Activated CD4-positive, alpha-beta T cell treated with anti-CD3 and anti-CD28 coated beads, Interleukin-2, Interleukin-6, amounts not matched to agents 100 ng/mL and 50 ng/mL, durations not matched to agents 16 hours and 8 hours (primary cell): ENCODE data around the gene MRPL21.
"Not testable (repeated sequence)": the region's sequence is repeated elsewhere in the genome, so short reads cannot be mapped to it uniquely, and the experiment has no call there.

Experiments used
- DNase-seq: peaks from one replicate; pipeline ENCODE4 v3.0.0-alpha.2; 2020

The MRPL21 gene

DNA sequence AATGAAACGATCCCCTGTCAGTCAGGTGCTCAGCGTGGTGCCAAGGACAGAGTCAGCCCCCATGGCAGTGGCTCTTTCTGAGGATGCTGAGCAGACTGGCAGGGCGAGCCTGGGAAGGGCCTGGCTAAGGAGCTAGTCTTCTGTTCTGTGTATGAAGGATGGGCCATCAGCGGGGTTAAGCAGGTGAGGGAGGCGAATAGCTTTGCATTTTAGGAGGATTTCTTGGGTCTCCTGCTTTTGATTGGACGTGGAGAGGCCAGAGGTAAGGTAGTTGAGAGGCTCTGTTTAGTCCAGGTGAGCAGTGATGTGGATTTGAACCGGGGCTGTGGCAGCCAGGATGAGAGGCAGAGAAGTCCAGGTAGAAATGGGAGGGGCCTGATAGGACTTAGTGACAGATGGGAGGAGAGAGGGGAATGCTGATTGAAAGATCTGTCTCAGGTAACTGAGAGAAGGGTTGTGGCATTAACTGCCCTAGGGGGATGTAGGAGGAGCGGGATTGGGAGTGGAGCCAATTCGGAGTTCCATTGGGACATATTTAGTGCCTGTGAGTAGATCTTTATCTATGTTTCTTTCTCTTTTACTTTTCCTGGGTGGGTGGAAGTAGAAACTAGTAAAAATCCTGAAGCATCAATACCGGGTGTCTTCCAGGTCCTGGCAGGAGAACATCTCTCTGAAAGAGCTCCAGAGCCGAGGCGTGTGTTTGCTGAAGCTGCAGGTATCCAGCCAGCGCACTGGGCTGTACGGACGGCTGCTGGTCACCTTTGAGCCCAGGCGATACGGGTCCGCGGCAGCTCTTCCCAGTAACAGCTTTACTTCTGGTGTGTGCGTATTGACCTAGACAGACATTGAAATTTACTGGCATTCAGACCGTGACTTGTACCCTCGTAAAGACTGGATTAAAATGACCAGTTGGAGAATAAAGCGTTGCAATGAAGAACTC, 2.1 kb upstream of the MRPL21 start:
- DNase-seq, result no peak

DNA sequence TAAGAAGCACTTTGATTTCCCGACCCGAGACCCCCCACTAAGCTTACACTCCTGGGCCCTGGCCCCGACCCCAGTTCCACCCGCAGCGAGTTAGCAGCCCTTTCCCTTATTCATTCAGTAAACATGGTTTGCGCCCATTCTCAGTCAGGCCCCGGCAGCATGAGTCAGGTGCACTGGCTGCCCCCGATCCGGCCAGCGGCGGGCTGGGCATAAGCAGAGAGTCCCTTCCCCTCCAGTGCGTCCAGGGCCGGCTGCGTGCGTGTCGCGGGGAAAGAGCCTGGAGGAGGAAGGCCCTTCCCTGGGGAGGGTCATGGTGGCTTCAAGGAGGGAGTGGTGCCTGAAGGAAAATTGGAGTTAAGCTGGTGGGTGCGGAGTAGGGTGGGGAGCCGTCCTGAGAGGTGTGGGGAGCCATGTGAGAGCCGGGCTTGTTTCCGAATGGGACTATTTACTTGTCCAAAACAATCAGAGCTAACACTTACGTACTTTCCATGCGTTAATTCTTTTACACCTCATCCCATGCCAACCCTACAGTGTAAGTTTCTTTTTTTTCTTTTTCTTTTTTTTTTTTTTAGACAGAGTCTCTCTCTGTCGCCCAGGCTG, 716 bp upstream of the MRPL21 start:
- DNase-seq, result peak; percentile 24

DNA sequence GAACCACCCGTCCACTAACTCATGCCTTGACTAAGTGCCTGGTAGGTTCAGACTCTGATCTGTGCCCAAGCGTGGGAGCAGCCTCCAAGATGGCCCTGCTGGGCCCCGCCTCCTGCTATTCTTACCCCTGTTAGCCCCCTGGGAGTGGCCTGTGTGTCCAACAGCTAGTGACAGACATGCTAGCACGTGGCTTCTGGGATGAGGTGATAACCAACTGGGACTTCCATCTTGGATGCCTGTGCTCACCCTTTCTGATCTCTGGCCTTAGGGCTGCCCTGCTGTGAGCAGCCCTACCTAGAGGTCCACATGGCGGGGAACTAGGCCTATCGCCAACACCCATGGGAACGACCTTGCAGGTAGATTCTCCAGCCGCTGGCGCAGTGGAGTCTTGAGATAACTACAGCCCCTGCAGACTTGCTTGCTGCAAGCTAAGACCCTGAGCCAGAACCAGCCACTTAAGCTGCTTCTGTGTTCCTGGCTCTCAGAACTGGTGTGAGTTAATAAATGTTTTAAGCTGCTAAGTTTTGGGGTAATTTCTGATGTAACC, 2.7 kb downstream of the MRPL21 start:
- DNase-seq, result no peak

DNA sequence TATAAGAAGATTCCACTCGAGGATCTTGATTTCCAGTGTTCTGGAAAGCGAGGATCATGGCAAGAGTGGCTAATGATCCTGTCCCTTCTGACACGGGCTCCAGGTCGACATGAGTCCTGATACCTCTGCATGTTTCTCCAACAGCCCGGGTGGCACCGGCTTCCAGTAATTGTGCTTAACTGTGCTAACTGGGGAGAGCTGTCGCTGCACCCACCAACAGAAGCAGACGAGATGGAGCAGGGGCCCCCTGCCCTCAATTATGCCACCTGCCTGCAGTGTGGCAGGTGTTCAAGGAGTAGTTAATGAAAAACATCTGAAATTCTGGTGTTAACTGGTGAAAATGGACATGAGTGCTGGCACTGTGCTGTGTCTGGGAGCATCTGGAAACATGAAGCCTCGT, 6.2 kb downstream of the MRPL21 start:
- DNase-seq, result no peak

GRCh38 chr11:68896171-68896959, 7.3 kb downstream of the MRPL21 start:
- DNase-seq, result no peak

DNA sequence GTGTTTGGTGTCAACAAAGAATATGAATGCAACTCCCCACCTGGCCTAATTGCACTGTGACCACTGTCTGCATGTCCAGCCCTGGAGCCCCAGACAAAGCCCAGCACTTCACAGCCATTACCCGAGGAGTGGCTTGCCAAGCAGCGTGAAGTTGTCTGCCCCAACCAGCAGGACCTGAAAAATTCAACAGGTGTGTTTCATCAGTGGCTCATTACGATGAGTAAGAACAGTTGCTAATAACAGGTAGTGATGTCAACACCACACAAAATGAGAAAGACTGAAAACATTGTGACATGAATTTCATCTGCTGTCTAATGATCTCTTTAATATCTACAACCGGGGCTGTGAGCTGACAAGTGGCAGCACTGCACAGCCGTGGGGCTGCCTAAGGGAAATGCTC, 10.3 kb downstream of the MRPL21 start:
- DNase-seq, result no peak

- DNase-seq, result no peak
Observed at GRCh38 chr11:68892576-68892975, 11.1 kb downstream of the MRPL21 start.

- DNase-seq, result no peak
Observed at GRCh38 chr11:68891351-68891948, 12.2 kb downstream of the MRPL21 start.

- no peak for DNase-seq
Observed at GRCh38 chr11:68890490-68891231, 13.0 kb downstream of the MRPL21 start.

- no peak for DNase-seq
Observed at GRCh38 chr11:68889948-68890446, 13.6 kb downstream of the MRPL21 start.

DNA sequence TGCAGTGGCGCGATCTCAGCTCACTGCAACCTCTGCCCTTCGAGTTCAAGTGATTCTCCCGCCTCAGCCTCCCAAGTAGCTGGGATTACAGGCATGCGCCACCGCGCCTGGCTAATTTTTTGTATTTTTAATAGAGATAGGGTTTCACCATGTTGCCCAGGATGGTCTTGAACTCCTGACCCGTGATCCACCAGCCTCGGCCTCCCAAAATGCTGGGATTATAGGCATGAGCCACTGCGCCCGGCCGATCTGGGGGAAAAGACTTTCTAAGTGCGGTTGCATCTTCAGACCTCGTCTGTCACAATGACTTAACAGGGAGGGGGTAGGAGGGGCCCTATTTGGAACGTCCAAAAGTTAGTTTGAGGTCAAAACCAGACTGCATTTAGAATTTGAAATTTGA, 18.8 kb downstream of the MRPL21 start:
- DNase-seq, result not testable (repeated sequence)

GRCh38 chr11:68882391-68882790, 21.2 kb downstream of the MRPL21 start:
- no peak for DNase-seq

DNA sequence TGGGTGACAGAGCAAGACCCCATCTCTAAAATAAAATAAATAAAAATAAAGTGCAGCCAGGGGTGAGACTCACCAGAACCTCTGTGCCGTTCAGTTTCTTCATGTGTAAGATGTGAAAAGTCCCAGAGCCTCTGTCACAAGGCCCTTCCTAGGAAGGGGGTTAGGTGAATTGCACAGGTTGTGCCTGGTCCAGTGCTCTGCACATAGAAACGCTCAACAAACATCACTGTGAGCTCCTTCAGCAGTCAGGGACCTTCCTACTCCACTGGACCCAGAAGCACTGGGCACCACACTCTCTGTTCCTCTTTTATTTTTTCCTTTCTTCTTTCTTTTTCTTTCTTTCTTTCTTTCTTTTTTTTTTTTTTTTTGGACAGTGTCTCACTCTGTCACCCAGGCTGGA, 22.3 kb downstream of the MRPL21 start:
- DNase-seq, result no peak

GRCh38 chr11:68880851-68881250, 22.8 kb downstream of the MRPL21 start:
- no peak for DNase-seq

GRCh38 chr11:68878022-68878421, 25.6 kb downstream of the MRPL21 start:
- no peak for DNase-seq

GRCh38 chr11:68872216-68873003, 31.2 kb downstream of the MRPL21 start:
- no peak for DNase-seq

- DNase-seq, result no peak
Observed at GRCh38 chr11:68870470-68870869, 33.2 kb downstream of the MRPL21 start.

- no peak for DNase-seq
Observed at GRCh38 chr11:68868221-68868835, 35.3 kb downstream of the MRPL21 start.

- no peak for DNase-seq
Observed at GRCh38 chr11:68867066-68867465, 36.6 kb downstream of the MRPL21 start.

GRCh38 chr11:68865241-68865640, 38.4 kb downstream of the MRPL21 start:
- DNase-seq, result no peak
